IMR-90 (cell line): ENCODE data around the gene CMC2. TPM values are rescaled to one million over a fixed set of nuclear protein-coding genes. Genes with fewer than 3 reads are reported as not detected.

Experiments
- ATAC-seq: fragments of 200-7000 bp; cut with Tn5 transposase; 2 replicates; pipeline ENCODE4 v1.9.1; 2020; ENCODE audit warnings: low read depth, mild to moderate bottlenecking, moderate library complexity
- BruUV-seq: library from RNA; stranded (reverse); fragments of 400-500 nt; replicated peaks from 2 replicates; lab custom pipeline; 2021; lab: Mats Ljungman, UMichigan
- CTCF ChIA-PET: fragments of 300-600 bp; formaldehyde crosslinking; extraction: SDS; loops from one replicate; lab custom pipeline; 2021; ENCODE audit warnings: antibody characterized with exemption; lab: Yijun Ruan, JAX
- POLR2A ChIA-PET: fragments of 300-600 bp; sonication (Branson Sonifier 250); formaldehyde crosslinking; loops from one replicate; lab custom pipeline; 2022; ENCODE audit warnings: antibody characterized with exemption; ENCODE audit not compliant: unreplicated experiment; lab: Charles Lee
- DNase-seq: peaks from one replicate; pipeline ENCODE4 v3.0.0; 2013
- H2AFZ ChIP-seq: replicated peaks from 2 replicates; pipeline ENCODE3; 2013; ENCODE audit warnings: low read length, mild to moderate bottlenecking; ENCODE audit not compliant: poor library complexity
- H2AK5ac ChIP-seq: 2 replicates; pipeline ENCODE4 v1.6.1; 2013; ENCODE audit warnings: low read depth, low read length, inconsistent platforms
- H2AK9ac ChIP-seq: replicated peaks from 2 replicates; pipeline ENCODE3; 2013; ENCODE audit warnings: mild to moderate bottlenecking, low read depth, low read length, moderate library complexity; ENCODE audit not compliant: poor library complexity
- H2BK120ac ChIP-seq: 2 replicates; pipeline ENCODE4 v1.6.1; 2013; ENCODE audit warnings: low read depth, low read length, inconsistent platforms
- H2BK15ac ChIP-seq: 3 replicates; pipeline ENCODE4 v1.6.1; 2013; ENCODE audit warnings: low read depth, low read length, inconsistent platforms
- H2BK20ac ChIP-seq: 2 replicates; pipeline ENCODE4 v1.6.1; 2013; ENCODE audit warnings: low read depth, mild to moderate bottlenecking, inconsistent platforms, low read length, moderate library complexity
- H2BK5ac ChIP-seq: 2 replicates; pipeline ENCODE4 v1.6.1; 2013; ENCODE audit warnings: mild to moderate bottlenecking, low read depth, low read length, inconsistent platforms; ENCODE audit not compliant: poor library complexity, severe bottlenecking
- H3K14ac ChIP-seq: replicated peaks from 2 replicates; pipeline ENCODE4 v1.6.1; 2013; ENCODE audit warnings: low read depth, low read length, inconsistent platforms
- H3K18ac ChIP-seq: 2 replicates; pipeline ENCODE4 v1.6.1; 2013; ENCODE audit warnings: low read depth, low read length, control low read depth
- H3K23ac ChIP-seq: 2 replicates; pipeline ENCODE4 v1.6.1; 2013; ENCODE audit warnings: low read depth, low read length, inconsistent platforms
- H3K27ac ChIP-seq: 2 replicates; pipeline ENCODE4 v1.5.1; 2013; ENCODE audit warnings: mild to moderate bottlenecking, control low read depth, low read length; ENCODE audit not compliant: insufficient read depth
- H3K27me3 ChIP-seq: 2 replicates; pipeline ENCODE4 v1.6.1; 2013; ENCODE audit warnings: low read length; ENCODE audit not compliant: control insufficient read depth, insufficient read depth
- H3K36me3 ChIP-seq: 2 replicates; pipeline ENCODE4 v1.6.1; 2013; ENCODE audit warnings: low read length, mixed read lengths; ENCODE audit not compliant: control insufficient read depth, insufficient read depth
- H3K4ac ChIP-seq: 2 replicates; pipeline ENCODE4 v1.6.1; 2013; ENCODE audit warnings: low read depth, low read length, inconsistent platforms
- H3K4me1 ChIP-seq: 2 replicates; pipeline ENCODE4 v1.6.1; 2013; ENCODE audit warnings: low read length, mixed read lengths; ENCODE audit not compliant: control insufficient read depth, insufficient read depth
- H3K4me2 ChIP-seq: 2 replicates; pipeline ENCODE4 v1.6.1; 2013; ENCODE audit warnings: low read depth, mild to moderate bottlenecking, control low read depth, low read length, moderate library complexity
- H3K4me3 ChIP-seq: 2 replicates; pipeline ENCODE4 v1.5.1; 2013; ENCODE audit warnings: low read depth, mild to moderate bottlenecking, control low read depth, low read length, moderate library complexity; ENCODE audit not compliant: insufficient read depth
- H3K56ac ChIP-seq: 2 replicates; pipeline ENCODE4 v1.6.1; 2013; ENCODE audit warnings: low read length, inconsistent platforms; ENCODE audit not compliant: insufficient read depth; ENCODE audit errors: extremely low read depth
- H3K79me1 ChIP-seq, 2 experiments: 2 replicates each; pipeline ENCODE4 v1.6.1; 2013; ENCODE audit warnings: low read length in 2 of 2, inconsistent platforms in 1 of 2, low read depth in 1 of 2
- H3K9ac ChIP-seq: 2 replicates; pipeline ENCODE4 v1.6.1; 2013; ENCODE audit warnings: low read depth, low read length, control low read depth
- H3K9me1 ChIP-seq: 2 replicates; pipeline ENCODE4 v1.6.1; 2013; ENCODE audit warnings: low read length, inconsistent platforms; ENCODE audit not compliant: insufficient read depth
- H3K9me3 ChIP-seq: 2 replicates; pipeline ENCODE4 v1.6.1; 2013; ENCODE audit warnings: low read length; ENCODE audit not compliant: control insufficient read depth, insufficient read depth
- H4K20me1 ChIP-seq: 2 replicates; pipeline ENCODE4 v1.6.1; 2013; ENCODE audit warnings: low read length, inconsistent platforms; ENCODE audit not compliant: insufficient read depth
- H4K5ac ChIP-seq: 2 replicates; pipeline ENCODE4 v1.6.1; 2013; ENCODE audit warnings: mild to moderate bottlenecking, low read depth, low read length, control low read depth
- H4K8ac ChIP-seq, 2 experiments: 2 replicates each; pipeline ENCODE4 v1.6.1; 2013; ENCODE audit warnings: low read depth in 2 of 2, low read length in 2 of 2, control low read depth in 1 of 2, inconsistent platforms in 1 of 2
- H4K91ac ChIP-seq: 2 replicates; pipeline ENCODE4 v1.6.1; 2013; ENCODE audit warnings: low read depth, low read length, inconsistent platforms; ENCODE audit not compliant: insufficient read depth
- BHLHE40 ChIP-seq: fragments of 150-350 bp; IDR thresholded peaks from 2 replicates; pipeline ENCODE4 v1.6.1; 2016; ENCODE audit warnings: mild to moderate bottlenecking, low read depth, low read length
- CEBPB ChIP-seq: IDR thresholded peaks from 2 replicates; pipeline ENCODE4 v1.6.1; 2012; ENCODE audit warnings: low read depth, low read length, improper control_type of control experiment
- CHD1 ChIP-seq: IDR thresholded peaks from 2 replicates; pipeline ENCODE4 v1.6.1; 2012; ENCODE audit warnings: low read depth, low read length, improper control_type of control experiment
- FOS ChIP-seq: fragments of 150-350 bp; IDR thresholded peaks from 2 replicates; pipeline ENCODE4 v1.6.1; 2016; ENCODE audit warnings: low read depth, low read length
- MAZ ChIP-seq: IDR thresholded peaks from 2 replicates; pipeline ENCODE4 v1.6.1; 2012; ENCODE audit warnings: low read depth, mild to moderate bottlenecking, low read length, improper control_type of control experiment, moderate library complexity, borderline replicate concordance
- MXI1 ChIP-seq: IDR thresholded peaks from 2 replicates; pipeline ENCODE4 v1.6.1; 2012; ENCODE audit warnings: low read depth, mild to moderate bottlenecking, low read length, moderate library complexity, borderline replicate concordance
- NFE2L2 ChIP-seq: fragments of 150-350 bp; IDR thresholded peaks from 2 replicates; pipeline ENCODE4 v1.6.1; 2016; ENCODE audit warnings: low read depth, mild to moderate bottlenecking, low read length
- RAD21 ChIP-seq: IDR thresholded peaks from 2 replicates; pipeline ENCODE4 v1.6.1; 2012; ENCODE audit warnings: low read length, improper control_type of control experiment
- RCOR1 ChIP-seq: IDR thresholded peaks from 2 replicates; pipeline ENCODE4 v1.6.1; 2012; ENCODE audit warnings: mild to moderate bottlenecking, low read length, improper control_type of control experiment; ENCODE audit not compliant: insufficient replicate concordance
- SMC3 ChIP-seq: fragments of 150-350 bp; IDR thresholded peaks from 2 replicates; pipeline ENCODE4 v1.6.1; 2016; ENCODE audit warnings: low read depth, mild to moderate bottlenecking, antibody characterized with exemption, low read length, moderate library complexity
- WGBS, 2 experiments: methylation state at CpG; one replicate each; pipeline versions ENCODE4 v1.1.5 to v1.1.7; 2013; ENCODE audit warnings: missing lambda C conversion rate in 2 of 2; ENCODE audit not compliant: insufficient read length in 1 of 2; ENCODE audit errors: extremely low coverage in 2 of 2; 5-methylcytosine and 5-hydroxymethylcytosine counted together
- dilution Hi-C: fragments of 300-500 bp; cut with HindIII; formaldehyde crosslinking; loops from one replicate; pipeline ENCODE4 v1.14.3; 2018; ENCODE audit warnings: low sequenced_read_pairs; ENCODE audit not compliant: unreplicated experiment
- in situ Hi-C: fragments of 300-500 bp; cut with MboI; formaldehyde crosslinking; loops from 3 replicates; pipeline ENCODE4 v1.14.3; 2019; ENCODE audit warnings: low sequenced_read_pairs, inconsistent platforms, mixed read lengths
- intact Hi-C: fragments of 100-400 bp; cut with micrococcal nuclease; formaldehyde crosslinking; loops from 2 replicates; pipeline ENCODE4 v1.10.0; 2022
- polyA plus RNA-seq, 3 experiments: library from polyadenylated mRNA; depleted of rRNA; stranded (reverse); fragments of >200 nt; gene quantifications; 2 replicates each; pipeline ENCODE4 v1.2.3, GENCODE V29; 2012; ENCODE audit warnings: low replicate concordance in 1 of 3
- total RNA-seq: library from RNA; depleted of rRNA; stranded (reverse); fragments of >200 nt; gene quantifications from 2 replicates; pipeline ENCODE4 v1.2.3, GENCODE V29; 2012
- TF ChIP-seq, protein P1 (sequence below): conservative IDR thresholded peaks from 2 replicates; pipeline ENCODE4 v1.5.1; 2012; ENCODE audit warnings: mild to moderate bottlenecking, low read depth, low read length, improper control_type of control experiment
- TF ChIP-seq, protein P2 (sequence below): fragments of 150-350 bp; IDR thresholded peaks from 2 replicates; pipeline ENCODE4 v1.6.1; 2017; ENCODE audit warnings: mild to moderate bottlenecking, antibody characterized with exemption, low read length, low read depth
- TF ChIP-seq, protein P3 (sequence below): fragments of 150-350 bp; IDR thresholded peaks from 2 replicates; pipeline ENCODE4 v1.6.1; 2016; ENCODE audit warnings: low read depth, mild to moderate bottlenecking, low read length, moderate library complexity, borderline replicate concordance

CMC2 gene
- total and polyA plus RNA-seq, 2 of the 4 experiments (the other 2 are of a cell fraction), result 57.0 to 104 TPM

DNA sequence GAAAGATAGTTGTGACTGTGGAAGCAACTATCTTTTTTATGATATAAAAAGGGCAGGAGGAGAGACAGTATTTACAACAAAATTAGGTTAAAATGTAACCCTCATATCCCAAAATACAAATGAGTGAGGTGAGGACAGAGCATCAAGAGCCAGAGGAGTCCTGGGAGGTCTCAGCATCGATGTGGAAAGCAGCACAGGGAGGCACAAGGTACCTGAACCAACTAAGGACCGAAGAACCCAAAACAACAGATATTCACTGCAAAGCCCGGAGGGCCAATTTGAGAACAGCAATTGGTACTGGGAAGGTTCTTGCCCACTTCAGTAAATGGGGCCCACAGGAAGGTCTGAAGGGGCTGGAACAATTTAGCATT is 37.6 kb downstream of the CMC2 start:
- Histone ChIP-seq H3K14ac (no peak overlapping the region), H3K9ac (no peak overlapping the region), H3K9me3 (no peaks in the 10 kb centered on the region), H2AK5ac (no peak overlapping the region), H4K91ac (no peak overlapping the region), H4K5ac (no peak overlapping the region), H3K18ac (no peak overlapping the region), H2AK9ac (no peak overlapping the region), H3K9me1 (no peaks in the 10 kb centered on the region; the same call in 1 of the 2 replicates), H3K27ac (no peak overlapping the region), H3K27me3 (no peaks in the 10 kb centered on the region), H2BK120ac (no peak overlapping the region), H2BK20ac (no peak overlapping the region), H4K8ac (no peak overlapping the region), H3K4me2 (no peak overlapping the region), H3K4ac (no peak overlapping the region), H2AFZ (no peak overlapping the region), H3K4me1 (no peaks in the 10 kb centered on the region), H3K4me3 (no peak overlapping the region), H3K79me1 (peaks cover 6% of the 10 kb centered on the region in 2 experiments; a peak in 3 of 4 replicates), H3K23ac (no peak overlapping the region), H3K36me3 (no peaks in the 10 kb centered on the region; the same call in 1 of the 2 replicates), H4K20me1 (no peaks in the 10 kb centered on the region; the same call in 1 of the 2 replicates), H2BK15ac (no peak overlapping the region), H3K56ac (no peak overlapping the region), H2BK5ac (no peak overlapping the region)
- TF ChIP-seq FOS, result no peak
- TF ChIP-seq CHD1, result no peak
- no peak for TF ChIP-seq RCOR1
- TF ChIP-seq MXI1, result no peak
- no peak for TF ChIP-seq CEBPB
- no peak for TF ChIP-seq NFE2L2
- TF ChIP-seq RAD21, result no peak
- no peak for TF ChIP-seq SMC3
- TF ChIP-seq, protein P1, sequence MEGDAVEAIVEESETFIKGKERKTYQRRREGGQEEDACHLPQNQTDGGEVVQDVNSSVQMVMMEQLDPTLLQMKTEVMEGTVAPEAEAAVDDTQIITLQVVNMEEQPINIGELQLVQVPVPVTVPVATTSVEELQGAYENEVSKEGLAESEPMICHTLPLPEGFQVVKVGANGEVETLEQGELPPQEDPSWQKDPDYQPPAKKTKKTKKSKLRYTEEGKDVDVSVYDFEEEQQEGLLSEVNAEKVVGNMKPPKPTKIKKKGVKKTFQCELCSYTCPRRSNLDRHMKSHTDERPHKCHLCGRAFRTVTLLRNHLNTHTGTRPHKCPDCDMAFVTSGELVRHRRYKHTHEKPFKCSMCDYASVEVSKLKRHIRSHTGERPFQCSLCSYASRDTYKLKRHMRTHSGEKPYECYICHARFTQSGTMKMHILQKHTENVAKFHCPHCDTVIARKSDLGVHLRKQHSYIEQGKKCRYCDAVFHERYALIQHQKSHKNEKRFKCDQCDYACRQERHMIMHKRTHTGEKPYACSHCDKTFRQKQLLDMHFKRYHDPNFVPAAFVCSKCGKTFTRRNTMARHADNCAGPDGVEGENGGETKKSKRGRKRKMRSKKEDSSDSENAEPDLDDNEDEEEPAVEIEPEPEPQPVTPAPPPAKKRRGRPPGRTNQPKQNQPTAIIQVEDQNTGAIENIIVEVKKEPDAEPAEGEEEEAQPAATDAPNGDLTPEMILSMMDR, result no peak
- TF ChIP-seq BHLHE40, result no peak
- no peak for TF ChIP-seq MAZ
- TF ChIP-seq, protein P2, sequence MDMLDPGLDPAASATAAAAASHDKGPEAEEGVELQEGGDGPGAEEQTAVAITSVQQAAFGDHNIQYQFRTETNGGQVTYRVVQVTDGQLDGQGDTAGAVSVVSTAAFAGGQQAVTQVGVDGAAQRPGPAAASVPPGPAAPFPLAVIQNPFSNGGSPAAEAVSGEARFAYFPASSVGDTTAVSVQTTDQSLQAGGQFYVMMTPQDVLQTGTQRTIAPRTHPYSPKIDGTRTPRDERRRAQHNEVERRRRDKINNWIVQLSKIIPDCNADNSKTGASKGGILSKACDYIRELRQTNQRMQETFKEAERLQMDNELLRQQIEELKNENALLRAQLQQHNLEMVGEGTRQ, result no peak
- TF ChIP-seq, protein P3, sequence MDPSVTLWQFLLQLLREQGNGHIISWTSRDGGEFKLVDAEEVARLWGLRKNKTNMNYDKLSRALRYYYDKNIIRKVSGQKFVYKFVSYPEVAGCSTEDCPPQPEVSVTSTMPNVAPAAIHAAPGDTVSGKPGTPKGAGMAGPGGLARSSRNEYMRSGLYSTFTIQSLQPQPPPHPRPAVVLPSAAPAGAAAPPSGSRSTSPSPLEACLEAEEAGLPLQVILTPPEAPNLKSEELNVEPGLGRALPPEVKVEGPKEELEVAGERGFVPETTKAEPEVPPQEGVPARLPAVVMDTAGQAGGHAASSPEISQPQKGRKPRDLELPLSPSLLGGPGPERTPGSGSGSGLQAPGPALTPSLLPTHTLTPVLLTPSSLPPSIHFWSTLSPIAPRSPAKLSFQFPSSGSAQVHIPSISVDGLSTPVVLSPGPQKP, result no peak
- ATAC-seq, result no peak
- intact Hi-C loops, result no loop called here
- dilution Hi-C loops, result no loop called here
- BruUV-seq, result no TSS peak
- no peak for DNase-seq
- CTCF ChIA-PET, result no interaction called here
- POLR2A ChIA-PET, result no interaction called here
- WGBS, 2 experiments, result no CpG with 5 or more reads among the region's 3 CpGs
- in situ Hi-C loops, result no loop called here
